ENCODE data around the gene SLC30A9. TPM values are rescaled to one million over a fixed set of nuclear protein-coding genes. Genes with fewer than 3 reads are reported as not detected.

SLC30A9 gene
- total and polyA plus RNA-seq, 2 donors from 2014 or later, result 52.3 to 70.8 TPM

GRCh38 chr4:41991916-41992767, 1.8 kb downstream of the SLC30A9 start:
- no peak for TF ChIP-seq CTCF (IDR thresholded peaks at IDR 0.05; ENCODE audit: borderline replicate concordance, extremely low read depth, insufficient read depth)
- FAIRE-seq (no peak), DNase-seq (no peak)
- intact Hi-C loops (cut with DNase I), result no loop called here
- H3K27ac ChIP-seq (ENCODE audit: low read depth in 2 of 2, low read length in 2 of 2), result no peak overlapping the region
- peak overlapping the region in 2 of 3 donors; percentile 86 to 95 for H3K4me3 ChIP-seq (ENCODE audit: low read length in 3 of 3)
- H3K4me1 ChIP-seq (ENCODE audit: control insufficient read depth in 2 of 3, insufficient read depth in 2 of 3, low read depth in 1 of 3, low read length in 3 of 3), result peaks cover 3 to 21% (median 8%) of the 10 kb centered on the region in 3 donors
- H3K9ac ChIP-seq (ENCODE audit: low read length in 3 of 3), result peak overlapping the region in 1 of 3 donors; percentile 86
- H3K36me3 ChIP-seq (ENCODE audit: control insufficient read depth in 2 of 3, insufficient read depth in 3 of 3, low read length in 3 of 3), result no peaks in the 10 kb centered on the region
- no peaks in the 10 kb centered on the region for H3K27me3 ChIP-seq (ENCODE audit: control insufficient read depth, insufficient read depth, low read length)
- no peaks in the 10 kb centered on the region for H3K9me3 ChIP-seq (ENCODE audit: control insufficient read depth in 2 of 3, insufficient read depth in 1 of 3, low read length in 3 of 3)

GRCh38 chr4:41992967-41993857, 2.9 kb downstream of the SLC30A9 start:
- no peak overlapping the region for H3K4me3 ChIP-seq (ENCODE audit: low read length in 3 of 3)
- FAIRE-seq (peak; percentile 78), DNase-seq (no peak)
- H3K9me3 ChIP-seq (ENCODE audit: control insufficient read depth in 2 of 3, insufficient read depth in 1 of 3, low read length in 3 of 3), result no peaks in the 10 kb centered on the region
- H3K27ac ChIP-seq (ENCODE audit: low read depth in 2 of 2, low read length in 2 of 2), result no peak overlapping the region
- TF ChIP-seq CTCF (IDR thresholded peaks at IDR 0.05; ENCODE audit: borderline replicate concordance, extremely low read depth, insufficient read depth), result no peak
- no peaks in the 10 kb centered on the region for H3K36me3 ChIP-seq (ENCODE audit: control insufficient read depth in 2 of 3, insufficient read depth in 3 of 3, low read length in 3 of 3)
- H3K27me3 ChIP-seq (ENCODE audit: control insufficient read depth, insufficient read depth, low read length), result no peaks in the 10 kb centered on the region
- no peak overlapping the region for H3K9ac ChIP-seq (ENCODE audit: low read length in 3 of 3)
- H3K4me1 ChIP-seq (ENCODE audit: control insufficient read depth in 2 of 3, insufficient read depth in 2 of 3, low read depth in 1 of 3, low read length in 3 of 3), result peaks cover 3 to 21% (median 8%) of the 10 kb centered on the region in 3 donors
- intact Hi-C loops (cut with DNase I), result no loop called here

GRCh38 chr4:41994461-41994985, 4.2 kb downstream of the SLC30A9 start:
- H3K27ac ChIP-seq (ENCODE audit: low read depth in 2 of 2, low read length in 2 of 2), result no peak overlapping the region
- intact Hi-C loops (cut with DNase I), result no loop called here
- H3K9ac ChIP-seq (ENCODE audit: low read length in 3 of 3), result no peak overlapping the region
- FAIRE-seq (no peak), DNase-seq (no peak)
- H3K27me3 ChIP-seq (ENCODE audit: control insufficient read depth, insufficient read depth, low read length), result no peaks in the 10 kb centered on the region
- no peaks in the 10 kb centered on the region for H3K9me3 ChIP-seq (ENCODE audit: control insufficient read depth in 2 of 3, insufficient read depth in 1 of 3, low read length in 3 of 3)
- peaks cover 3 to 11% (median 6%) of the 10 kb centered on the region in 3 donors for H3K4me1 ChIP-seq (ENCODE audit: control insufficient read depth in 2 of 3, insufficient read depth in 2 of 3, low read depth in 1 of 3, low read length in 3 of 3)
- H3K36me3 ChIP-seq (ENCODE audit: control insufficient read depth in 2 of 3, insufficient read depth in 3 of 3, low read length in 3 of 3), result no peaks in the 10 kb centered on the region
- no peak overlapping the region for H3K4me3 ChIP-seq (ENCODE audit: low read length in 3 of 3)
- TF ChIP-seq CTCF (IDR thresholded peaks at IDR 0.05; ENCODE audit: borderline replicate concordance, extremely low read depth, insufficient read depth), result no peak

Measured in kidney (tissue), 14 donors.